Body of pancreas (tissue), 4 donors: ENCODE results near the gene SALL3. TPM values are rescaled to one million over a fixed set of nuclear protein-coding genes. Genes with fewer than 3 reads are reported as not detected.

ENCODE experiments used
- ATAC-seq: fragments of 150-250 bp; one replicate; pipeline ENCODE4 v1.9.1; 2016
- DNase-seq, 4 donors: peaks; one replicate each; pipeline ENCODE4 v3.0.0-alpha.2; 2019
- H3K27ac ChIP-seq, 4 donors: fragments of 200-600 bp; sonication (generic); 1 replicate in 3 of 4; 2 replicates in 1 of 4; pipeline versions ENCODE4 v1.5.1 to v1.6.1; 2016 to 2019; ENCODE audit warnings: mild to moderate bottlenecking in 1 of 4, mixed read lengths in 1 of 4, moderate library complexity in 1 of 4
- H3K27me3 ChIP-seq, 2 donors: fragments of 200-600 bp; sonication (generic); one replicate each; pipeline ENCODE4 v1.6.0; 2016; ENCODE audit warnings: mild to moderate bottlenecking in 1 of 2
- H3K36me3 ChIP-seq, 2 donors: fragments of 200-600 bp; sonication (generic); replicated peaks in 1 of 2; 2 replicates each; pipeline ENCODE4 v1.5.1; 2016; ENCODE audit warnings: low read depth in 2 of 2; ENCODE audit not compliant: insufficient read depth in 1 of 2
- H3K4me1 ChIP-seq: fragments of 200-600 bp; sonication (generic); one replicate; pipeline ENCODE4 v1.6.0; 2016
- H3K4me3 ChIP-seq, 2 donors: fragments of 200-600 bp; sonication (generic); 1 replicate in 1 of 2; 2 replicates in 1 of 2; pipeline ENCODE4 v1.5.1; 2016 to 2019
- H3K9me3 ChIP-seq, 3 donors: fragments of 200-600 bp; sonication (generic); 1 replicate in 2 of 3; 2 replicates in 1 of 3; pipeline ENCODE4 v1.5.1; 2016
- CTCF ChIP-seq, 7 experiments: fragments of 450-650 bp in 4 of 7; fragments of 200-600 bp in 3 of 7; sonication (generic) in 3 of 7; IDR thresholded peaks; one replicate each; pipeline ENCODE4 v1.5.1; 2016 to 2019; ENCODE audit warnings: antibody characterized with exemption in 7 of 7
- POLR2A ChIP-seq, 3 donors: fragments of 450-650 bp; IDR thresholded peaks; one replicate each; pipeline ENCODE4 v1.6.1; 2016; ENCODE audit warnings: antibody characterized with exemption in 3 of 3, mild to moderate bottlenecking in 2 of 3
- WGBS, 2 donors: methylation state at CpG; one replicate each; pipeline ENCODE4 v1.1.5; 2017; 5-methylcytosine and 5-hydroxymethylcytosine counted together
- intact Hi-C: fragments of 100-400 bp; cut with DNase I; formaldehyde crosslinking; loops from one replicate; pipeline ENCODE4 v1.15.1; 2023
- total RNA-seq, 2 donors: library from RNA; depleted of rRNA; stranded (reverse); fragments of >200 nt; gene quantifications; one replicate each; pipeline ENCODE4 v1.1.0, GENCODE V29; 2016

The SALL3 gene
- total RNA-seq, 2 donors from 2014 or later: not detected

DNA sequence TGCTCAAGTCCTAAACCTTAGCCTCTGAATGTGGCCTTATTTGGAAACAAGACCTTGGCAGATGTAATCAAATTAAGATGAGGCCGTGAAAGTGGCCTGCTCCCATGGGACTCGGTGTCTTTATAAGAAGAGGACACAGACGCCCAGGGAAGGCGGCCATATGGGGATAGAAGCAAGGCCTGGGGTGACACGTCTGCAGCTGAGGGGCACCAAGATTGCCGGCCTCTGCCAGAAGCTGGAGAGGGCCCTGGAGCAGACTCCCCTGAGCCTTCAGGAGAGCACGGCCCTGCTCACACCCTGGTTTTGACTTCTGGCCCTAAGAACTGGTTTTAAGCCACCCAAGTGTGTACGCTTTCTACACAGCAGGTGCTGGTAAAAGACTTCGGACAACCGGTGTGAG, 29.2 kb upstream of the SALL3 start:
- no peaks in the 10 kb centered on the region for H3K9me3 ChIP-seq
- intact Hi-C loops: no loop called here
- no peak overlapping the region for H3K27ac ChIP-seq
- ATAC-seq (no peak), DNase-seq (no peak)
- 60 to 78% methylated on average over 10 of the region's 10 CpGs for WGBS, 2 donors
- H3K4me1 ChIP-seq: no peaks in the 10 kb centered on the region
- no peak for TF ChIP-seq POLR2A (IDR thresholded peaks at IDR 0.05)
- no peak for TF ChIP-seq CTCF (IDR thresholded peaks at IDR 0.05)
- H3K36me3 ChIP-seq: no peaks in the 10 kb centered on the region
- no peak overlapping the region for H3K4me3 ChIP-seq
- no peaks in the 10 kb centered on the region for H3K27me3 ChIP-seq

DNA sequence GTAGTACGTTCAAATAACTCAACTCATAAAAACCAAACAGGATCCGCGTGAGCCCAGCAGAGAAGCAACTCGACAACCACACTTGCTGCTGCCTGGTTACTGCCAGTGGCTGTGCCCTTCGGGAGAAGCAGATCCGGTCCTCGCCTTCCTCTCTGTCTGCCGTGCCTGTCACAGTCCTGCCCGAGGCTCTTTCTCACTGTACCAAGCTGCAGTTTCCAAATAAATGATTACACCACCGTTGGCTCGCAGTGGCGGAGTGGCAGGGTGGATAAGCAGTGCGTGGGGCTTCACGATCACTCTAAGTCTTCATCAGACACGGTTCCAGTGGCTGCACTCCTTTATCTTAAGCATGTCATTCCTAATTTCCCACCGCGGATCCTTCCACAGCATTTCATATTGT, 26.1 kb upstream of the SALL3 start:
- WGBS, 2 donors: 66 to 67% methylated on average over 16 of the region's 17 CpGs

GRCh38 chr18:78955051-78955450, 24.6 kb upstream of the SALL3 start:
- no peaks in the 10 kb centered on the region for H3K27me3 ChIP-seq
- no peaks in the 10 kb centered on the region for H3K4me1 ChIP-seq
- H3K9me3 ChIP-seq: no peaks in the 10 kb centered on the region
- ATAC-seq (no peak), DNase-seq (no peak)
- TF ChIP-seq POLR2A (IDR thresholded peaks at IDR 0.05) (no peak), CTCF (IDR thresholded peaks at IDR 0.05) (no peak)
- H3K4me3 ChIP-seq: no peak overlapping the region
- intact Hi-C loops: no loop called here
- WGBS, 2 donors: 74 to 81% methylated on average over 15 to 17 of the region's 17 CpGs
- no peak overlapping the region for H3K27ac ChIP-seq
- no peaks in the 10 kb centered on the region for H3K36me3 ChIP-seq

More for the DNA sequence above, 26.1 kb upstream of the SALL3 start:
- ATAC-seq (no peak), DNase-seq (no peak)
- H3K27me3 ChIP-seq: no peaks in the 10 kb centered on the region
- TF ChIP-seq POLR2A (IDR thresholded peaks at IDR 0.05) (no peak), CTCF (IDR thresholded peaks at IDR 0.05) (no peak)
- intact Hi-C loops: no loop called here
- no peak overlapping the region for H3K27ac ChIP-seq
- H3K36me3 ChIP-seq: no peaks in the 10 kb centered on the region
- H3K4me3 ChIP-seq: no peak overlapping the region
- no peaks in the 10 kb centered on the region for H3K9me3 ChIP-seq
- H3K4me1 ChIP-seq: no peaks in the 10 kb centered on the region

- intact Hi-C loops: no loop called here
- ATAC-seq (no peak), DNase-seq (no peak)
- H3K4me1 ChIP-seq: no peaks in the 10 kb centered on the region
- 81 to 82% methylated on average over 14 of the region's 14 CpGs for WGBS, 2 donors
- H3K36me3 ChIP-seq: no peaks in the 10 kb centered on the region
- no peaks in the 10 kb centered on the region for H3K27me3 ChIP-seq
- no peak overlapping the region for H3K27ac ChIP-seq
- H3K4me3 ChIP-seq: no peak overlapping the region
- H3K9me3 ChIP-seq: no peaks in the 10 kb centered on the region
- TF ChIP-seq CTCF (IDR thresholded peaks at IDR 0.05) (no peak), POLR2A (IDR thresholded peaks at IDR 0.05) (no peak)
Observed at GRCh38 chr18:78957140-78957539, 22.5 kb upstream of the SALL3 start.

DNA sequence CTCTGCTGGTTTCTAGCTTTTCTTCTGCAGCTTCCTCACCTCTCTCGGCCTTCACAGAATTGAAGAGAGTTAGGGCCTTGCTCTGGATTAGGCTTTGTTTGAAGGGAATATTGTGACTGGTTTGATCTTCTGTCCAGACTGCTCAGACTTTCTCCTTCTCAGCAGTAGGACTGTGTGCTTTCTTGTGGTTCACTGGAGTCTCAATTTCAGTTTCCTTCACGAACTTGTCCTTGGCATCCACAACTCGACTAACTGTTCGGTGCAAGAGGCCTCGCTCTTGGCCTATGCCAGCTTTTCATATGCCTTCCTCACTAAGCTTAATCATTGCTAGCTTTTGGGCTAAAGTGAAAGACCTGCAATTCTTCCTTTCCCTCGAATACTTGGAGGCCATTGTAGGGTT, 18.9 kb upstream of the SALL3 start:
- no peaks in the 10 kb centered on the region for H3K4me1 ChIP-seq
- no peak for DNase-seq
- TF ChIP-seq CTCF (IDR thresholded peaks at IDR 0.05): no peak
- no peaks in the 10 kb centered on the region for H3K27me3 ChIP-seq
- H3K4me3 ChIP-seq: no peak overlapping the region
- 71 to 74% methylated on average over 6 of the region's 6 CpGs for WGBS, 2 donors
- no peaks in the 10 kb centered on the region for H3K9me3 ChIP-seq
- H3K36me3 ChIP-seq: no peaks in the 10 kb centered on the region
- ATAC-seq: no peak
- no peak overlapping the region for H3K27ac ChIP-seq
- intact Hi-C loops: no loop called here
